ENCODE data around the gene UBC.

Gene UBC

DNA sequence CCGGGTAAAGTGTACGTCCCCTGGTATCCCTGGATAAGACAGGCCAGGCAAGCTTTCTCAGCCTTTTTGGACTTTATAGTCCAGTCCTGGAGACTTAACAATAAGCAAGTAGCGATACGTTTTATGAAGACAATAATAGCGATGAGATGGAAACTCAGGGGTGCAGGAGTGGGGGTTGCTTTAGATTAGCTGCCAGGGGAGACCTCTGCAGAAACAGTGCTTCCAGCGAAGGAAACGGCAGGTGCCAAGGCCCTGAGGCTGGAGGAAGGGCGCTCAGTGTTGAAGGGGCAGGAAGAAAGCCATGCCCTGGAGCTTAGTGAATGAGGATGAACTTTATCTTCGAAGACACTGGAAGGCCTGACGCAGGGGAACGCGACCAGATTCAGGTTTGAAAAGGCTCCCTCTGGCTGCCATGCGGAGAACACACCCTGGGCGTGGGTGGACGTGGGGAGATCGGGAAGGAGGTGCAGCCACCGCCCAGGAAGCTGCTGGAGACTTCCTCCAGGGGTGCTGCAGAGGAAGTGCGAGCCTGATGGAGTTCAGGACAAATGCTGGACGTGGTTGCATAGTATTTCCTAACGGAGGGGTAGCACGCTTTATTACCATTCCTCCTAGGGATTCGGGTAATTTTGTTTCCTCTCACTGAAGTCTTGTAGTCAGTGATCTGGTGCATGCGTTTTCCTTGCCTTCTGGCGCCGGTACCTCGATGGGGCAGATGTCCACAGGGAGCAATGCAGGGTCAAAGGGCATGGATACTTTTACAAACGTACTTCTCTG is 26.1 kb upstream of the UBC start (continued):
- TF ChIP-seq, protein P1, sequence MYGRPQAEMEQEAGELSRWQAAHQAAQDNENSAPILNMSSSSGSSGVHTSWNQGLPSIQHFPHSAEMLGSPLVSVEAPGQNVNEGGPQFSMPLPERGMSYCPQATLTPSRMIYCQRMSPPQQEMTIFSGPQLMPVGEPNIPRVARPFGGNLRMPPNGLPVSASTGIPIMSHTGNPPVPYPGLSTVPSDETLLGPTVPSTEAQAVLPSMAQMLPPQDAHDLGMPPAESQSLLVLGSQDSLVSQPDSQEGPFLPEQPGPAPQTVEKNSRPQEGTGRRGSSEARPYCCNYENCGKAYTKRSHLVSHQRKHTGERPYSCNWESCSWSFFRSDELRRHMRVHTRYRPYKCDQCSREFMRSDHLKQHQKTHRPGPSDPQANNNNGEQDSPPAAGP (tag by site-specific recombination; IDR thresholded peaks at IDR 0.05), result peak; percentile 80; the same call in 1 of the 2 replicates
- TF ChIP-seq SCRT1 (tag by site-specific recombination; IDR thresholded peaks at IDR 0.05; ENCODE audit: borderline replicate concordance) (no peak), IKZF3 (tag by site-specific recombination; IDR thresholded peaks at IDR 0.05) (peak; percentile 92), ZNF214 (tag by site-specific recombination; IDR thresholded peaks at IDR 0.05; ENCODE audit: borderline replicate concordance) (no peak), ZNF239 (tag by site-specific recombination; IDR thresholded peaks at IDR 0.05) (no peak), KLF1 (tag by site-specific recombination; IDR thresholded peaks at IDR 0.05) (peak; percentile 90), ZIC2 (tag by site-specific recombination; IDR thresholded peaks at IDR 0.05) (peak; percentile 79), ZBTB48 (tag by site-specific recombination; IDR thresholded peaks at IDR 0.05) (no peak; the same call in 1 of the 2 replicates), ZNF416 (tag by site-specific recombination; IDR thresholded peaks at IDR 0.05) (no peak), KLF8 (tag by site-specific recombination; IDR thresholded peaks at IDR 0.05) (peak; percentile 95), ZNF146 (tag by site-specific recombination; IDR thresholded peaks at IDR 0.05) (peak; percentile 10; the same call in 1 of the 2 replicates), ZNF626 (tag by site-specific recombination; IDR thresholded peaks at IDR 0.05) (no peak), TCF7L2 (IDR thresholded peaks at IDR 0.05; ENCODE audit: borderline replicate concordance, low read depth, low read length) (no peak), ZNF560 (tag by site-specific recombination; IDR thresholded peaks at IDR 0.05; ENCODE audit: borderline replicate concordance) (no peak), ZFHX2 (tag by site-specific recombination; conservative IDR thresholded peaks at IDR 0.05) (peak; percentile 97), ZNF76 (tag by site-specific recombination; IDR thresholded peaks at IDR 0.05; ENCODE audit: borderline replicate concordance, low read depth) (peak; percentile 36; the same call in 1 of the 2 replicates), MYNN (tag by site-specific recombination; IDR thresholded peaks at IDR 0.05; ENCODE audit: borderline replicate concordance) (no peak), OVOL3 (tag by site-specific recombination; IDR thresholded peaks at IDR 0.05) (0 out of 2 replicates have a peak, but pooled peaks have one; percentile 7), TRIM28 (IDR thresholded peaks at IDR 0.05; ENCODE audit: borderline replicate concordance, low read length) (no peak), ZFP3 (tag by site-specific recombination; IDR thresholded peaks at IDR 0.05; ENCODE audit: low read depth) (no peak), EGR2 (tag by site-specific recombination; IDR thresholded peaks at IDR 0.05; ENCODE audit: low read depth) (peak; percentile 95), ZBTB1 (tag by site-specific recombination; IDR thresholded peaks at IDR 0.05) (no peak), SP7 (tag by site-specific recombination; IDR thresholded peaks at IDR 0.05) (peak; percentile 37; the same call in 1 of the 2 replicates), ZSCAN30 (tag by site-specific recombination; IDR thresholded peaks at IDR 0.05) (peak; percentile 20; the same call in 1 of the 2 replicates)
- TF ChIP-seq, protein P2, sequence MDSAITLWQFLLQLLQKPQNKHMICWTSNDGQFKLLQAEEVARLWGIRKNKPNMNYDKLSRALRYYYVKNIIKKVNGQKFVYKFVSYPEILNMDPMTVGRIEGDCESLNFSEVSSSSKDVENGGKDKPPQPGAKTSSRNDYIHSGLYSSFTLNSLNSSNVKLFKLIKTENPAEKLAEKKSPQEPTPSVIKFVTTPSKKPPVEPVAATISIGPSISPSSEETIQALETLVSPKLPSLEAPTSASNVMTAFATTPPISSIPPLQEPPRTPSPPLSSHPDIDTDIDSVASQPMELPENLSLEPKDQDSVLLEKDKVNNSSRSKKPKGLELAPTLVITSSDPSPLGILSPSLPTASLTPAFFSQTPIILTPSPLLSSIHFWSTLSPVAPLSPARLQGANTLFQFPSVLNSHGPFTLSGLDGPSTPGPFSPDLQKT (IDR thresholded peaks at IDR 0.05; ENCODE audit: borderline replicate concordance, low read depth, low read length), result no peak
- TF ChIP-seq, protein P3, sequence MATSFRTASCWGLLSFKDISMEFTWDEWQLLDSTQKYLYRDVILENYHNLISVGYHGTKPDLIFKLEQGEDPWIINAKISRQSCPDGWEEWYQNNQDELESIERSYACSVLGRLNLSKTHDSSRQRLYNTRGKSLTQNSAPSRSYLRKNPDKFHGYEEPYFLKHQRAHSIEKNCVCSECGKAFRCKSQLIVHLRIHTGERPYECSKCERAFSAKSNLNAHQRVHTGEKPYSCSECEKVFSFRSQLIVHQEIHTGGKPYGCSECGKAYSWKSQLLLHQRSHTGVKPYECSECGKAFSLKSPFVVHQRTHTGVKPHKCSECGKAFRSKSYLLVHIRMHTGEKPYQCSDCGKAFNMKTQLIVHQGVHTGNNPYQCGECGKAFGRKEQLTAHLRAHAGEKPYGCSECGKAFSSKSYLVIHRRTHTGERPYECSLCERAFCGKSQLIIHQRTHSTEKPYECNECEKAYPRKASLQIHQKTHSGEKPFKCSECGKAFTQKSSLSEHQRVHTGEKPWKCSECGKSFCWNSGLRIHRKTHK (tag by site-specific recombination; IDR thresholded peaks at IDR 0.05), result no peak
- TF ChIP-seq, protein P4, sequence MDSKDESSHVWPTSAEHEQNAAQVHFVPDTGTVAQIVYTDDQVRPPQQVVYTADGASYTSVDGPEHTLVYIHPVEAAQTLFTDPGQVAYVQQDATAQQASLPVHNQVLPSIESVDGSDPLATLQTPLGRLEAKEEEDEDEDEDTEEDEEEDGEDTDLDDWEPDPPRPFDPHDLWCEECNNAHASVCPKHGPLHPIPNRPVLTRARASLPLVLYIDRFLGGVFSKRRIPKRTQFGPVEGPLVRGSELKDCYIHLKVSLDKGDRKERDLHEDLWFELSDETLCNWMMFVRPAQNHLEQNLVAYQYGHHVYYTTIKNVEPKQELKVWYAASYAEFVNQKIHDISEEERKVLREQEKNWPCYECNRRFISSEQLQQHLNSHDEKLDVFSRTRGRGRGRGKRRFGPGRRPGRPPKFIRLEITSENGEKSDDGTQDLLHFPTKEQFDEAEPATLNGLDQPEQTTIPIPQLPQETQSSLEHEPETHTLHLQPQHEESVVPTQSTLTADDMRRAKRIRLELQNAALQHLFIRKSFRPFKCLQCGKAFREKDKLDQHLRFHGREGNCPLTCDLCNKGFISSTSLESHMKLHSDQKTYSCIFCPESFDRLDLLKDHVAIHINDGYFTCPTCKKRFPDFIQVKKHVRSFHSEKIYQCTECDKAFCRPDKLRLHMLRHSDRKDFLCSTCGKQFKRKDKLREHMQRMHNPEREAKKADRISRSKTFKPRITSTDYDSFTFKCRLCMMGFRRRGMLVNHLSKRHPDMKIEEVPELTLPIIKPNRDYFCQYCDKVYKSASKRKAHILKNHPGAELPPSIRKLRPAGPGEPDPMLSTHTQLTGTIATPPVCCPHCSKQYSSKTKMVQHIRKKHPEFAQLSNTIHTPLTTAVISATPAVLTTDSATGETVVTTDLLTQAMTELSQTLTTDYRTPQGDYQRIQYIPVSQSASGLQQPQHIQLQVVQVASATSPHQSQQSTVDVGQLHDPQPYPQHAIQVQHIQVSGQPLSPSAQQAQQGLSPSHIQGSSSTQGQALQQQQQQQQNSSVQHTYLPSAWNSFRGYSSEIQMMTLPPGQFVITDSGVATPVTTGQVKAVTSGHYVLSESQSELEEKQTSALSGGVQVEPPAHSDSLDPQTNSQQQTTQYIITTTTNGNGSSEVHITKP (tag by site-specific recombination; IDR thresholded peaks at IDR 0.05), result peak; percentile 32
- TF ChIP-seq, protein P5, sequence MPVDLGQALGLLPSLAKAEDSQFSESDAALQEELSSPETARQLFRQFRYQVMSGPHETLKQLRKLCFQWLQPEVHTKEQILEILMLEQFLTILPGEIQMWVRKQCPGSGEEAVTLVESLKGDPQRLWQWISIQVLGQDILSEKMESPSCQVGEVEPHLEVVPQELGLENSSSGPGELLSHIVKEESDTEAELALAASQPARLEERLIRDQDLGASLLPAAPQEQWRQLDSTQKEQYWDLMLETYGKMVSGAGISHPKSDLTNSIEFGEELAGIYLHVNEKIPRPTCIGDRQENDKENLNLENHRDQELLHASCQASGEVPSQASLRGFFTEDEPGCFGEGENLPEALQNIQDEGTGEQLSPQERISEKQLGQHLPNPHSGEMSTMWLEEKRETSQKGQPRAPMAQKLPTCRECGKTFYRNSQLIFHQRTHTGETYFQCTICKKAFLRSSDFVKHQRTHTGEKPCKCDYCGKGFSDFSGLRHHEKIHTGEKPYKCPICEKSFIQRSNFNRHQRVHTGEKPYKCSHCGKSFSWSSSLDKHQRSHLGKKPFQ (tag by site-specific recombination; IDR thresholded peaks at IDR 0.05), result no peak
- TF ChIP-seq, protein P6, sequence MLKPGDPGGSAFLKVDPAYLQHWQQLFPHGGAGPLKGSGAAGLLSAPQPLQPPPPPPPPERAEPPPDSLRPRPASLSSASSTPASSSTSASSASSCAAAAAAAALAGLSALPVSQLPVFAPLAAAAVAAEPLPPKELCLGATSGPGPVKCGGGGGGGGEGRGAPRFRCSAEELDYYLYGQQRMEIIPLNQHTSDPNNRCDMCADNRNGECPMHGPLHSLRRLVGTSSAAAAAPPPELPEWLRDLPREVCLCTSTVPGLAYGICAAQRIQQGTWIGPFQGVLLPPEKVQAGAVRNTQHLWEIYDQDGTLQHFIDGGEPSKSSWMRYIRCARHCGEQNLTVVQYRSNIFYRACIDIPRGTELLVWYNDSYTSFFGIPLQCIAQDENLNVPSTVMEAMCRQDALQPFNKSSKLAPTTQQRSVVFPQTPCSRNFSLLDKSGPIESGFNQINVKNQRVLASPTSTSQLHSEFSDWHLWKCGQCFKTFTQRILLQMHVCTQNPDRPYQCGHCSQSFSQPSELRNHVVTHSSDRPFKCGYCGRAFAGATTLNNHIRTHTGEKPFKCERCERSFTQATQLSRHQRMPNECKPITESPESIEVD (tag by site-specific recombination; IDR thresholded peaks at IDR 0.05), result no peak

All from HEK293 (cell line).